Erythroblast (primary cell): Measurements from ENCODE around the gene NKAIN1.

Experiments
- GATA1 ChIP-seq: IDR thresholded peaks from 2 replicates; pipeline ENCODE4 v1.6.1; 2011; ENCODE audit warnings: low read depth, mild to moderate bottlenecking, control low read depth, low read length, moderate library complexity
- POLR2A ChIP-seq: IDR thresholded peaks from 2 replicates; pipeline ENCODE4 v1.6.1; 2011; ENCODE audit warnings: mild to moderate bottlenecking, low read length

DNA sequence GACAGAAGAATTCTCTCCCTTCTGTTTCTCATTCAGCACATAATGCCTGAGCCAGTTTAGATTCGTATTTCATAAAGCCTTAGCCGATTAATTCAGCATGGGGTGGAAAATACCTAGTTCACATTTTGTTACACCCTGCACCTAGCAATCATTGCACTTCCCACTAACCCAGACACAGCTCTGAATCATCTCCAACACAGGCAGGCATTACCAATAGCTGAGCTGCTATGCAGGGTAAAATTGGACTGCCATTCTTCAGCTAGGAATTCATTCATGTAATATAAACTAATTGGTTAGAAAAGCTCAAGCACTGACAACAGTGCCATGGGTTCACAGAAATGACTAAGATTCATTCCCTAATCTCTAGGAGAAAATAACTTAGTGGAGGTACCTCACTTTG lies 26.9 kb upstream of the NKAIN1 start:
- TF ChIP-seq GATA1 = no peak
- TF ChIP-seq POLR2A = no peak
